GM12878 (cell line): ENCODE data around the gene BBS1. TPM values are rescaled to one million over a fixed set of nuclear protein-coding genes. Genes with fewer than 3 reads are reported as not detected.
A peak's percentile ranks its signal among the peaks of the same experiment; 100 is the strongest.

Source experiments
- ATAC-seq: fragments of 200-7000 bp; cut with Tn5 transposase; 3 replicates; pipeline ENCODE4 v1.9.1; 2020; ENCODE audit warnings: mild to moderate bottlenecking, moderate library complexity
- BruUV-seq: library from RNA; stranded (reverse); fragments of 400-500 nt; replicated peaks from 2 replicates; lab custom pipeline; 2021; lab: Mats Ljungman, UMichigan
- CTCF ChIA-PET: fragments of 300-600 bp; sonication (Branson Sonifier 250); formaldehyde crosslinking; extraction: SDS; loops from one replicate; lab custom pipeline; 2021; ENCODE audit warnings: inconsistent platforms; lab: Yijun Ruan, JAX
- POLR2A ChIA-PET: fragments of 350-600 bp; formaldehyde crosslinking; extraction: SDS; loops from one replicate; lab custom pipeline; 2021; ENCODE audit warnings: inconsistent platforms; lab: Charles Lee
- RAD21 ChIA-PET: fragments of 300-600 bp; sonication (Branson Sonifier 250); formaldehyde crosslinking; loops from one replicate; lab custom pipeline; 2023; ENCODE audit warnings: antibody characterized with exemption; ENCODE audit not compliant: unreplicated experiment; lab: Charles Lee
- SMC1A ChIA-PET: fragments of 300-600 bp; sonication (Branson Sonifier 250); formaldehyde crosslinking; loops from one replicate; lab custom pipeline; 2023; ENCODE audit not compliant: unreplicated experiment, uncharacterized antibody; lab: Charles Lee
- DNase-seq: peaks from one replicate; pipeline ENCODE4 v3.0.0-alpha.2; 2011; ENCODE audit warnings: low read depth, low spot score
- FAIRE-seq: peaks from 3 replicates; lab custom pipeline; 2011; peaks lifted over from hg19 to GRCh38; lab: Jason Lieb, UNC
- H2AFZ ChIP-seq: 2 replicates; pipeline ENCODE4 v1.6.0; 2011; ENCODE audit warnings: low read depth, low read length, control low read depth; ENCODE audit not compliant: control insufficient read depth
- H3K27ac ChIP-seq: 2 replicates; pipeline ENCODE4 v1.5.1; 2011; ENCODE audit warnings: control low read depth; ENCODE audit not compliant: control insufficient read depth, insufficient read depth
- H3K27me3 ChIP-seq, 2 experiments: replicated peaks in 1 of 2; 2 replicates each; pipeline versions ENCODE4 v1.6.0 to v1.6.1; 2011; ENCODE audit warnings: low read length in 1 of 2; ENCODE audit not compliant: control insufficient read depth in 2 of 2, insufficient read depth in 2 of 2
- H3K36me3 ChIP-seq, 2 experiments: 2 replicates each; pipeline ENCODE4 v1.5.1; 2011; ENCODE audit warnings: low read length in 1 of 2; ENCODE audit not compliant: control insufficient read depth in 2 of 2, insufficient read depth in 2 of 2
- H3K4me1 ChIP-seq: 2 replicates; pipeline ENCODE4 v1.6.1; 2011; ENCODE audit warnings: mild to moderate bottlenecking, low read length, moderate library complexity, mixed read lengths; ENCODE audit not compliant: control insufficient read depth, insufficient read depth
- H3K4me2 ChIP-seq: 2 replicates; pipeline ENCODE4 v1.6.0; 2011; ENCODE audit warnings: control low read depth; ENCODE audit not compliant: control insufficient read depth, insufficient read depth
- H3K4me3 ChIP-seq: fragments of 200-600 bp; sonication (generic); 2 replicates; pipeline ENCODE4 v1.5.1; 2016
- H3K79me2 ChIP-seq: 2 replicates; pipeline ENCODE4 v1.6.0; 2011; ENCODE audit warnings: low read length; ENCODE audit not compliant: control insufficient read depth, insufficient read depth
- H3K9ac ChIP-seq: 2 replicates; pipeline ENCODE4 v1.8.0; 2011; ENCODE audit warnings: low read length, control low read depth, mixed read lengths; ENCODE audit not compliant: control insufficient read depth, insufficient read depth
- H3K9me3 ChIP-seq: replicated peaks from 3 replicates; pipeline ENCODE4 v1.5.1; 2011; ENCODE audit warnings: mild to moderate bottlenecking, low read length; ENCODE audit not compliant: control insufficient read depth, insufficient read depth
- H4K20me1 ChIP-seq: 2 replicates; pipeline ENCODE4 v1.6.0; 2011; ENCODE audit not compliant: control insufficient read depth, insufficient read depth
- CHD4 ChIP-seq: fragments of 200-600 bp; sonication (generic); IDR thresholded peaks from 2 replicates; pipeline ENCODE4 v1.6.1; 2016; ENCODE audit warnings: mild to moderate bottlenecking
- CUX1 ChIP-seq: IDR thresholded peaks from 2 replicates; pipeline ENCODE4 v1.6.1; 2012; ENCODE audit warnings: improper control_type of control experiment, low read depth, low read length; ENCODE audit not compliant: insufficient replicate concordance
- HSF1 ChIP-seq: fragments of 150-350 bp; IDR thresholded peaks from 2 replicates; pipeline ENCODE4 v1.6.1; 2014; ENCODE audit warnings: mild to moderate bottlenecking, low read depth, low read length
- KAT2A ChIP-seq: conservative IDR thresholded peaks from 2 replicates; pipeline ENCODE4 v1.6.1; 2011; ENCODE audit warnings: low read depth, low read length; ENCODE audit not compliant: control insufficient read depth
- KLF5 ChIP-seq: fragments of 450-650 bp; IDR thresholded peaks from 2 replicates; pipeline ENCODE4 v1.6.1; 2014; ENCODE audit warnings: mild to moderate bottlenecking; ENCODE audit not compliant: partially characterized antibody
- MYB ChIP-seq: fragments of 150-350 bp; IDR thresholded peaks from 2 replicates; pipeline ENCODE4 v1.6.1; 2014; ENCODE audit warnings: mild to moderate bottlenecking, low read depth, low read length, borderline replicate concordance
- PAX8 ChIP-seq: fragments of 450-650 bp; IDR thresholded peaks from 2 replicates; pipeline ENCODE4 v1.6.1; 2017; ENCODE audit warnings: mild to moderate bottlenecking, moderate library complexity
- PML ChIP-seq: IDR thresholded peaks from 2 replicates; pipeline ENCODE4 v1.6.1; 2012; ENCODE audit warnings: low read length, inconsistent platforms
- REST ChIP-seq: IDR thresholded peaks from 2 replicates; pipeline ENCODE4 v1.6.1; 2012; ENCODE audit warnings: mild to moderate bottlenecking, low read depth, low read length
- SIX5 ChIP-seq: IDR thresholded peaks from 2 replicates; pipeline ENCODE4 v1.6.1; 2011; ENCODE audit warnings: mild to moderate bottlenecking, low read depth, low read length, moderate library complexity; ENCODE audit not compliant: severe bottlenecking
- TBL1XR1 ChIP-seq: IDR thresholded peaks from 2 replicates; pipeline ENCODE4 v1.6.1; 2012; ENCODE audit warnings: low read depth, low read length, improper control_type of control experiment
- TCF12 ChIP-seq: IDR thresholded peaks from 2 replicates; pipeline ENCODE4 v1.6.1; 2011; ENCODE audit warnings: low read depth, mild to moderate bottlenecking, low read length
- WRNIP1 ChIP-seq: IDR thresholded peaks from 2 replicates; pipeline ENCODE4 v1.6.1; 2011; ENCODE audit warnings: low read depth, low read length, improper control_type of control experiment, borderline replicate concordance
- YBX1 ChIP-seq: fragments of 450-650 bp; IDR thresholded peaks from 2 replicates; pipeline ENCODE4 v1.6.1; 2016; ENCODE audit warnings: antibody characterized with exemption
- WGBS: methylation state at CpG from one replicate; pipeline ENCODE4 v1.1.6; 2016; ENCODE audit warnings: low lambda C conversion rate; ENCODE audit not compliant: insufficient replicate concordance, insufficient coverage; ENCODE audit errors: missing lambda C conversion rate; 5-methylcytosine and 5-hydroxymethylcytosine counted together
- in situ Hi-C: fragments of 300-500 bp; cut with MboI; formaldehyde crosslinking; loops from 9 replicates; pipeline ENCODE4 v1.14.3; 2018; ENCODE audit warnings: mixed read lengths
- intact Hi-C: fragments of 100-400 bp; cut with micrococcal nuclease; formaldehyde crosslinking; loops from one replicate; pipeline ENCODE4 v1.14.2; 2022; ENCODE audit not compliant: unreplicated experiment
- polyA plus RNA-seq, 11 experiments: library from polyadenylated mRNA; depleted of rRNA in 4 of 11; unstranded in 6 of 11; stranded (reverse) in 5 of 11; fragments of >200 nt; fragmentation: Nextera tagmentation in 4 of 11; fragmentation: Illumina TruSeq in 1 of 11; extraction: Ambion mirVana in 4 of 11; extraction: Trizol in 1 of 11; gene quantifications; 1 replicate in 1 of 11; 2 replicates in 10 of 11; pipeline versions ENCODE4 v1.2.1 to v1.2.3, GENCODE V29; 2011 to 2016; ENCODE audit warnings: inconsistent platforms in 2 of 11, missing spikeins in 2 of 11, low read depth in 1 of 11
- total RNA-seq, 4 experiments: library from RNA; depleted of rRNA in 3 of 4; stranded (reverse); fragments of >200 nt in 3 of 4; fragmentation: Illumina TruSeq in 1 of 4; extraction: Trizol in 1 of 4; gene quantifications; 2 replicates each; pipeline versions ENCODE4 v1.2.1 to v1.2.3, GENCODE V29; 2013 to 2021

BBS1 gene
- total and polyA plus RNA-seq, 10 of the 15 experiments (the other 5 are each of a cell fraction or from before 2014, with no cell fraction given) = 2.5 to 14.7 (median 8.7) TPM

DNA sequence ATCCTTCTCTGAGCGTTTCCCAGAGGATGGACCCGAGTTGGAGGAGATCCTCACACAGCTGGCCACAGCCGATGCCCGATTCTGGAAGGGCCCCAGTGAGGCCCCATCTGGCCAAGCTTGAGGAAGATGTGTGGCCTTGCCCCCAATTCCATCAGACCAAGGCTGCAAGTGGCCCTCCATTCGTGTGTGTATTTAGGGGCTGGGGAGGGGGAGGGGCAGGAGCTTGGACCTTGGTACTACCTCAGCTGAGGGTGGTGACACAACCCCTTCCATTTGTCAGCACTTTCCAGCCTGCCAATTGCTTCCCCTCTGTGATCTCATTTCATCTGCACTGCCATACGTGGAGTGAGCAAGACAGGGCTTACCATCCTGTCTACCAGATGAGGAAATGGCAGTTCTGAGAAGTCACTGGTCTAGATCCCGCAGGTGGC, 1.3 kb upstream of the BBS1 start (continued):
- TF ChIP-seq CUX1 (no peak), PAX8 (no peak)

DNA sequence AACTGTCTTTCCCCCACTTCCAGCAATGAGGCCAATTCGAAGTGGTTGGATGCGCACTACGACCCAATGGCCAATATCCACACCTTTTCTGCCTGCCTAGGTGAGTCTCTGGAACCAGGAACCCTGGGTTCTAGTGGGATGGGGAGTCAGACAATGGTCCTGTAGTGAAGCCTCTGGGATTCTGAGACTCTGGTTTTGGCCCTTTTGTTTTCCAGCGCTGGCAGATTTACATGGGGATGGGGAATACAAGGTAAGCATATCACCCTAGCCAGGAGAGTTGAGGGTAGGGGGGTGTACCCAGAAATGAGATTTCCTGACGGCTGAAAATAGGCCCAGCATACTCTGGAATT, 530 bp downstream of the BBS1 start:
- WGBS = 9% methylated on average over 5 of the region's 5 CpGs
- TF ChIP-seq KAT2A (no peak), KLF5 (no peak), TCF12 (no peak), PML (no peak), YBX1 (no peak), MYB (no peak), WRNIP1 (no peak), SIX5 (no peak), HSF1 (no peak), TBL1XR1 (no peak), REST (no peak), CHD4 (no peak)

More for the DNA sequence above, 530 bp downstream of the BBS1 start:
- Histone ChIP-seq H3K27ac (no peak overlapping the region), H3K27me3 (no peaks in the 10 kb centered on the region), H3K4me1 (no peaks in the 10 kb centered on the region), H3K9me3 (no peaks in the 10 kb centered on the region), H2AFZ (peak overlapping the region; percentile 77), H3K9ac (peak overlapping the region; percentile 58), H4K20me1 (no peaks in the 10 kb centered on the region), H3K36me3 (no peaks in the 10 kb centered on the region; a peak in 1 of 4 replicates), H3K79me2 (peaks cover 2% of the 10 kb centered on the region; the same call in 1 of the 2 replicates), H3K4me2 (peak overlapping the region; percentile 69), H3K4me3 (peak overlapping the region; percentile 89)
- CTCF ChIA-PET = interaction anchor here (2.0 to 2.2 kb wide), 2 partner anchors 31 to 167 kb away, joined by 5 read pairs; partner anchors contain the start of genes DPP3 and RBM4B
- BruUV-seq = TSS peak; percentile 75
- DNase-seq (no peak), FAIRE-seq (no peak), ATAC-seq (peak; percentile 12; the same call in 1 of the 3 replicates)
- SMC1A ChIA-PET = no interaction called here
- RAD21 ChIA-PET = interaction anchor here (1.1 to 1.2 kb wide), 2 partner anchors 9 to 170 kb away, joined by 3 read pairs; no protein-coding TSS in a partner anchor
- in situ Hi-C loops (no loop called here), intact Hi-C loops (no loop called here)
- POLR2A ChIA-PET = no interaction called here
